Neural cell (in vitro differentiated cells): ENCODE data around the gene SMAD9.

ENCODE experiments used
- EP300 ChIP-seq: fragments of 450-650 bp; conservative IDR thresholded peaks from 2 replicates; pipeline ENCODE4 v1.6.1; 2014; ENCODE audit warnings: antibody characterized with exemption, mild to moderate bottlenecking, moderate library complexity; ENCODE audit not compliant: poor library complexity, severe bottlenecking
- EZH2 ChIP-seq: fragments of 200-600, 300-800 bp; shearing (Covaris generic), sonication (generic); IDR thresholded peaks from 2 replicates; pipeline ENCODE4 v1.6.1; 2014; ENCODE audit warnings: antibody characterized with exemption, low read length, borderline replicate concordance, mild to moderate bottlenecking; ENCODE audit not compliant: insufficient read depth, poor library complexity, severe bottlenecking
- MXI1 ChIP-seq: fragments of 450-650 bp; conservative IDR thresholded peaks from 2 replicates; pipeline ENCODE4 v1.6.1; 2014; ENCODE audit warnings: antibody characterized with exemption, mild to moderate bottlenecking; ENCODE audit not compliant: poor library complexity, severe bottlenecking
- POLR2AphosphoS5 ChIP-seq: IDR thresholded peaks from 2 replicates; pipeline ENCODE4 v1.6.1; 2012
- RAD21 ChIP-seq: fragments of 450-650 bp; conservative IDR thresholded peaks from 2 replicates; pipeline ENCODE4 v1.6.1; 2014; ENCODE audit warnings: antibody characterized with exemption, mild to moderate bottlenecking, moderate library complexity
- SMC3 ChIP-seq: fragments of 450-650 bp; conservative IDR thresholded peaks from 2 replicates; pipeline ENCODE4 v1.6.1; 2014; ENCODE audit warnings: antibody characterized with exemption, mild to moderate bottlenecking, moderate library complexity; ENCODE audit not compliant: poor library complexity
- TAF1 ChIP-seq: IDR thresholded peaks from 2 replicates; pipeline ENCODE4 v1.6.1; 2012; ENCODE audit warnings: low read depth
- TF ChIP-seq, protein P1 (sequence below): fragments of 450-650 bp; IDR thresholded peaks from 2 replicates; pipeline ENCODE4 v1.5.1; 2014; ENCODE audit warnings: antibody characterized with exemption, mild to moderate bottlenecking, moderate library complexity; ENCODE audit not compliant: poor library complexity, severe bottlenecking
- TF ChIP-seq, protein P2 (sequence below): IDR thresholded peaks from 2 replicates; pipeline ENCODE4 v1.6.1; 2012; ENCODE audit warnings: borderline replicate concordance

- TF ChIP-seq RAD21: no peak
- TF ChIP-seq POLR2AphosphoS5: no peak
- TF ChIP-seq, protein P1, sequence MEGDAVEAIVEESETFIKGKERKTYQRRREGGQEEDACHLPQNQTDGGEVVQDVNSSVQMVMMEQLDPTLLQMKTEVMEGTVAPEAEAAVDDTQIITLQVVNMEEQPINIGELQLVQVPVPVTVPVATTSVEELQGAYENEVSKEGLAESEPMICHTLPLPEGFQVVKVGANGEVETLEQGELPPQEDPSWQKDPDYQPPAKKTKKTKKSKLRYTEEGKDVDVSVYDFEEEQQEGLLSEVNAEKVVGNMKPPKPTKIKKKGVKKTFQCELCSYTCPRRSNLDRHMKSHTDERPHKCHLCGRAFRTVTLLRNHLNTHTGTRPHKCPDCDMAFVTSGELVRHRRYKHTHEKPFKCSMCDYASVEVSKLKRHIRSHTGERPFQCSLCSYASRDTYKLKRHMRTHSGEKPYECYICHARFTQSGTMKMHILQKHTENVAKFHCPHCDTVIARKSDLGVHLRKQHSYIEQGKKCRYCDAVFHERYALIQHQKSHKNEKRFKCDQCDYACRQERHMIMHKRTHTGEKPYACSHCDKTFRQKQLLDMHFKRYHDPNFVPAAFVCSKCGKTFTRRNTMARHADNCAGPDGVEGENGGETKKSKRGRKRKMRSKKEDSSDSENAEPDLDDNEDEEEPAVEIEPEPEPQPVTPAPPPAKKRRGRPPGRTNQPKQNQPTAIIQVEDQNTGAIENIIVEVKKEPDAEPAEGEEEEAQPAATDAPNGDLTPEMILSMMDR: no peak
- no peak for TF ChIP-seq TAF1
- no peak for TF ChIP-seq EZH2
- no peak for TF ChIP-seq EP300
- no peak for TF ChIP-seq SMC3
- TF ChIP-seq, protein P2, sequence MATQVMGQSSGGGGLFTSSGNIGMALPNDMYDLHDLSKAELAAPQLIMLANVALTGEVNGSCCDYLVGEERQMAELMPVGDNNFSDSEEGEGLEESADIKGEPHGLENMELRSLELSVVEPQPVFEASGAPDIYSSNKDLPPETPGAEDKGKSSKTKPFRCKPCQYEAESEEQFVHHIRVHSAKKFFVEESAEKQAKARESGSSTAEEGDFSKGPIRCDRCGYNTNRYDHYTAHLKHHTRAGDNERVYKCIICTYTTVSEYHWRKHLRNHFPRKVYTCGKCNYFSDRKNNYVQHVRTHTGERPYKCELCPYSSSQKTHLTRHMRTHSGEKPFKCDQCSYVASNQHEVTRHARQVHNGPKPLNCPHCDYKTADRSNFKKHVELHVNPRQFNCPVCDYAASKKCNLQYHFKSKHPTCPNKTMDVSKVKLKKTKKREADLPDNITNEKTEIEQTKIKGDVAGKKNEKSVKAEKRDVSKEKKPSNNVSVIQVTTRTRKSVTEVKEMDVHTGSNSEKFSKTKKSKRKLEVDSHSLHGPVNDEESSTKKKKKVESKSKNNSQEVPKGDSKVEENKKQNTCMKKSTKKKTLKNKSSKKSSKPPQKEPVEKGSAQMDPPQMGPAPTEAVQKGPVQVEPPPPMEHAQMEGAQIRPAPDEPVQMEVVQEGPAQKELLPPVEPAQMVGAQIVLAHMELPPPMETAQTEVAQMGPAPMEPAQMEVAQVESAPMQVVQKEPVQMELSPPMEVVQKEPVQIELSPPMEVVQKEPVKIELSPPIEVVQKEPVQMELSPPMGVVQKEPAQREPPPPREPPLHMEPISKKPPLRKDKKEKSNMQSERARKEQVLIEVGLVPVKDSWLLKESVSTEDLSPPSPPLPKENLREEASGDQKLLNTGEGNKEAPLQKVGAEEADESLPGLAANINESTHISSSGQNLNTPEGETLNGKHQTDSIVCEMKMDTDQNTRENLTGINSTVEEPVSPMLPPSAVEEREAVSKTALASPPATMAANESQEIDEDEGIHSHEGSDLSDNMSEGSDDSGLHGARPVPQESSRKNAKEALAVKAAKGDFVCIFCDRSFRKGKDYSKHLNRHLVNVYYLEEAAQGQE: no peak
- no peak for TF ChIP-seq MXI1
Measured at GRCh38 chr13:36965767-36966166, 45.7 kb upstream of the SMAD9 start.
